WTC11 (cell line): ENCODE results near the gene RAD21L1. TPM values are rescaled to one million over a fixed set of nuclear protein-coding genes. Genes with fewer than 3 reads are reported as not detected.

Experiments used
- ATAC-seq: fragments of 200-7000 bp; cut with Tn5 transposase; 2 replicates; pipeline ENCODE4 v1.10.0; 2021; ENCODE audit warnings: mild to moderate bottlenecking, moderate library complexity
- CTCF ChIA-PET: fragments of 300-600 bp; sonication (Branson Sonifier 250); formaldehyde crosslinking; loops from one replicate; lab custom pipeline; 2021; ENCODE audit warnings: antibody characterized with exemption; lab: Charles Lee
- POLR2A ChIA-PET: fragments of 350-600 bp; sonication (Branson Sonifier 250); formaldehyde crosslinking; loops from one replicate; lab custom pipeline; 2021; ENCODE audit warnings: antibody characterized with exemption; lab: Charles Lee
- DNase-seq: peaks from one replicate; pipeline ENCODE4 v3.0.0; 2021; ENCODE audit warnings: low spot score
- H3K27ac Mint-ChIP-seq: 2 replicates; pipeline ENCODE4 v1.8.0; 2021; ENCODE audit warnings: mixed read lengths
- H3K27me3 Mint-ChIP-seq: 2 replicates; pipeline ENCODE4 v1.8.0; 2021; ENCODE audit warnings: low read depth, mild to moderate bottlenecking, moderate library complexity, mixed read lengths
- H3K36me3 Mint-ChIP-seq: 2 replicates; pipeline ENCODE4 v1.8.0; 2021; ENCODE audit warnings: mixed read lengths
- H3K4me1 Mint-ChIP-seq: 2 replicates; pipeline ENCODE4 v1.8.0; 2022; ENCODE audit warnings: mixed read lengths
- H3K4me3 Mint-ChIP-seq: 2 replicates; pipeline ENCODE4 v1.8.0; 2021; ENCODE audit warnings: mild to moderate bottlenecking, moderate library complexity, mixed read lengths
- H3K9me3 Mint-ChIP-seq: 2 replicates; pipeline ENCODE4 v1.8.0; 2021; ENCODE audit warnings: mixed read lengths
- EMX1 ChIP-seq: fragments of 250-450 bp; sonication (Bioruptor Pico); IDR thresholded peaks from 2 replicates; pipeline ENCODE4 v1.8.0; 2021; ENCODE audit warnings: mild to moderate bottlenecking
- GTF2I ChIP-seq: fragments of 250-450 bp; sonication (Bioruptor Pico); conservative IDR thresholded peaks from 2 replicates; pipeline ENCODE4 v1.4.0; 2021; ENCODE audit warnings: mild to moderate bottlenecking
- HMGA2 ChIP-seq: fragments of 250-450 bp; sonication (Bioruptor Pico); IDR thresholded peaks from 2 replicates; pipeline ENCODE4 v1.4.0; 2021; ENCODE audit warnings: mild to moderate bottlenecking, moderate library complexity
- NFYB ChIP-seq: sonication (generic); formaldehyde crosslinking; conservative IDR thresholded peaks from 2 replicates; pipeline ENCODE4 v1.8.0; 2022; ENCODE audit warnings: low read depth, missing genetic modification reagents
- TP53 ChIP-seq: sonication (generic); formaldehyde crosslinking; IDR thresholded peaks from 2 replicates; pipeline ENCODE4 v1.8.1; 2023; ENCODE audit warnings: mild to moderate bottlenecking, missing genetic modification reagents
- ZNF138 ChIP-seq: sonication (generic); formaldehyde crosslinking; conservative IDR thresholded peaks from 2 replicates; pipeline ENCODE4 v1.8.1; 2022; ENCODE audit warnings: mild to moderate bottlenecking, moderate library complexity, missing genetic modification reagents
- ZNF232 ChIP-seq: sonication (generic); formaldehyde crosslinking; IDR thresholded peaks from 2 replicates; pipeline ENCODE4 v1.8.0; 2022; ENCODE audit warnings: mild to moderate bottlenecking, missing genetic modification reagents
- total RNA-seq: library from RNA; stranded (reverse); gene quantifications from 3 replicates; pipeline ENCODE4 v1.2.3, GENCODE V29; 2021
- TF ChIP-seq, protein P1 (sequence below): fragments of 250-450 bp; sonication (Bioruptor Pico); IDR thresholded peaks from 2 replicates; pipeline ENCODE4 v1.9.0; 2021; ENCODE audit warnings: mild to moderate bottlenecking, borderline replicate concordance
- TF ChIP-seq, protein P2 (sequence below): sonication (generic); formaldehyde crosslinking; IDR thresholded peaks from 2 replicates; pipeline ENCODE4 v1.8.0; 2022; ENCODE audit warnings: mild to moderate bottlenecking, missing genetic modification reagents
- TF ChIP-seq, protein P3 (sequence below): sonication (generic); formaldehyde crosslinking; IDR thresholded peaks from 2 replicates; pipeline ENCODE4 v1.8.0; 2022; ENCODE audit warnings: mild to moderate bottlenecking, missing genetic modification reagents
- TF ChIP-seq, protein P4 (sequence below): fragments of 250-450 bp; sonication (Bioruptor Pico); IDR thresholded peaks from 2 replicates; pipeline ENCODE4 v1.8.0; 2021; ENCODE audit warnings: mild to moderate bottlenecking
- TF ChIP-seq, protein P5 (sequence below): sonication (generic); formaldehyde crosslinking; IDR thresholded peaks from 2 replicates; pipeline ENCODE4 v1.8.1; 2023; ENCODE audit warnings: mild to moderate bottlenecking, moderate library complexity, missing genetic modification reagents
- TF ChIP-seq, protein P6 (sequence below): sonication (generic); formaldehyde crosslinking; IDR thresholded peaks from 2 replicates; pipeline ENCODE4 v1.8.0; 2023; ENCODE audit warnings: missing genetic modification reagents, mild to moderate bottlenecking, borderline replicate concordance

Gene RAD21L1
- total RNA-seq, 1 experiment from 2014 or later, result 0.77 TPM

DNA sequence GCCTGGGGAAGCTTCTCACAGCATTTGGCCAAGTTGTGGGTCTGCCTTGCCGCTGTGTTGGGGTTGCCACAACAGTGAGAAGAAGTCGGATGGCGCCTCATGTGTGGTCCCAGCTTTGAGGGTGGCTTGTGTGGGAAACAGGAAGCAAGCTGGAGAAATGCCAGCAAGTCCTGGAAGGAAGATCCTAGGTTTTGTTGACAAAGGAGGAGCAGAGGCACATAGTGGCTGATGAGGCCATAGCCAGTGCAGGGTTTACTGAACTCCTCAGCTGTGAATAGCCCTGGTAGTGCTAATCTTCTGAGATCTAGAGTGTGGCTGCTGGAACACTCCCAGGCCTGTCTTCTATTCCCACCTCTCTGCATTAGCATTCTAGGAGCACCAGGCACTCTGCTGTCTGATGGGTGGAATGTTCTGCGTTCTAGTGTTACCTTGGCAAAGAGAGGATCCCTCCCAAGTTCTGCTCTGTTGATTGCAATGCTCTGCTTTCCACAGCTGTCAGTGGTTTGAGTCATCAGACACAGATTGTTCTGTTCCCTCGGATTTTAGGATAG lies 65.4 kb downstream of the RAD21L1 start (continued):
- TF ChIP-seq, protein P1, sequence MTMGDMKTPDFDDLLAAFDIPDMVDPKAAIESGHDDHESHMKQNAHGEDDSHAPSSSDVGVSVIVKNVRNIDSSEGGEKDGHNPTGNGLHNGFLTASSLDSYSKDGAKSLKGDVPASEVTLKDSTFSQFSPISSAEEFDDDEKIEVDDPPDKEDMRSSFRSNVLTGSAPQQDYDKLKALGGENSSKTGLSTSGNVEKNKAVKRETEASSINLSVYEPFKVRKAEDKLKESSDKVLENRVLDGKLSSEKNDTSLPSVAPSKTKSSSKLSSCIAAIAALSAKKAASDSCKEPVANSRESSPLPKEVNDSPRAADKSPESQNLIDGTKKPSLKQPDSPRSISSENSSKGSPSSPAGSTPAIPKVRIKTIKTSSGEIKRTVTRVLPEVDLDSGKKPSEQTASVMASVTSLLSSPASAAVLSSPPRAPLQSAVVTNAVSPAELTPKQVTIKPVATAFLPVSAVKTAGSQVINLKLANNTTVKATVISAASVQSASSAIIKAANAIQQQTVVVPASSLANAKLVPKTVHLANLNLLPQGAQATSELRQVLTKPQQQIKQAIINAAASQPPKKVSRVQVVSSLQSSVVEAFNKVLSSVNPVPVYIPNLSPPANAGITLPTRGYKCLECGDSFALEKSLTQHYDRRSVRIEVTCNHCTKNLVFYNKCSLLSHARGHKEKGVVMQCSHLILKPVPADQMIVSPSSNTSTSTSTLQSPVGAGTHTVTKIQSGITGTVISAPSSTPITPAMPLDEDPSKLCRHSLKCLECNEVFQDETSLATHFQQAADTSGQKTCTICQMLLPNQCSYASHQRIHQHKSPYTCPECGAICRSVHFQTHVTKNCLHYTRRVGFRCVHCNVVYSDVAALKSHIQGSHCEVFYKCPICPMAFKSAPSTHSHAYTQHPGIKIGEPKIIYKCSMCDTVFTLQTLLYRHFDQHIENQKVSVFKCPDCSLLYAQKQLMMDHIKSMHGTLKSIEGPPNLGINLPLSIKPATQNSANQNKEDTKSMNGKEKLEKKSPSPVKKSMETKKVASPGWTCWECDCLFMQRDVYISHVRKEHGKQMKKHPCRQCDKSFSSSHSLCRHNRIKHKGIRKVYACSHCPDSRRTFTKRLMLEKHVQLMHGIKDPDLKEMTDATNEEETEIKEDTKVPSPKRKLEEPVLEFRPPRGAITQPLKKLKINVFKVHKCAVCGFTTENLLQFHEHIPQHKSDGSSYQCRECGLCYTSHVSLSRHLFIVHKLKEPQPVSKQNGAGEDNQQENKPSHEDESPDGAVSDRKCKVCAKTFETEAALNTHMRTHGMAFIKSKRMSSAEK (CRISPR knock-in tag), result no peak
- TF ChIP-seq, protein P2, sequence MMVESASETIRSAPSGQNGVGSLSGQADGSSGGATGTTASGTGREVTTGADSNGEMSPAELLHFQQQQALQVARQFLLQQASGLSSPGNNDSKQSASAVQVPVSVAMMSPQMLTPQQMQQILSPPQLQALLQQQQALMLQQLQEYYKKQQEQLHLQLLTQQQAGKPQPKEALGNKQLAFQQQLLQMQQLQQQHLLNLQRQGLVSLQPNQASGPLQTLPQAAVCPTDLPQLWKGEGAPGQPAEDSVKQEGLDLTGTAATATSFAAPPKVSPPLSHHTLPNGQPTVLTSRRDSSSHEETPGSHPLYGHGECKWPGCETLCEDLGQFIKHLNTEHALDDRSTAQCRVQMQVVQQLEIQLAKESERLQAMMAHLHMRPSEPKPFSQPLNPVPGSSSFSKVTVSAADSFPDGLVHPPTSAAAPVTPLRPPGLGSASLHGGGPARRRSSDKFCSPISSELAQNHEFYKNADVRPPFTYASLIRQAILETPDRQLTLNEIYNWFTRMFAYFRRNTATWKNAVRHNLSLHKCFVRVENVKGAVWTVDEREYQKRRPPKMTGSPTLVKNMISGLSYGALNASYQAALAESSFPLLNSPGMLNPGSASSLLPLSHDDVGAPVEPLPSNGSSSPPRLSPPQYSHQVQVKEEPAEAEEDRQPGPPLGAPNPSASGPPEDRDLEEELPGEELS, result no peak
- no peak for TF ChIP-seq TP53 (CRISPR knock-in tag)

DNA sequence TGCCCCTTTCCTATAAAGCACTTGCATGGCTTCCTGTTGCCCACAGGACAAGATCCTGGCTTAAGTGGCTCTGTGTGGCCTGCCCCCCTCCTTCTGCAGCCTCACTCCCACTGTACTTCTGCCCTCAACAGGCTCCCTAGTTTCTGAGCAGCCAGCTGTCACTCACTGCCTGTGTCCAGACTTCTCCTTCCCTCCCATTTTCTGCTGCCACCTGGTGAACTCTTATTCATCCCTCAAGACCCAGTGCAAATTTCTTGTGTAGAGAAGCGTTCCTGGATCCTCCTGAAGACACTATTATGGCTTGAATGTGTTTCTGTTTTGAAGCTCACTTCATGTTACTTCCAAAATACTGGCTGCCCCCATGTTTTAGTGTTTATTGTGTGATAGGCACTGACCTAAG lies 66.8 kb downstream of the RAD21L1 start:
- CTCF ChIA-PET, result no interaction called here
- Mint-ChIP-seq H3K36me3 (no peaks in the 10 kb centered on the region), H3K9me3 (no peaks in the 10 kb centered on the region), H3K27ac (no peak overlapping the region; the same call in 1 of the 2 replicates), H3K4me1 (no peaks in the 10 kb centered on the region), H3K4me3 (no peak overlapping the region), H3K27me3 (no peaks in the 10 kb centered on the region)
- ATAC-seq, result no peak
- DNase-seq, result no peak
- POLR2A ChIA-PET, result no interaction called here
- TF ChIP-seq, protein P3, sequence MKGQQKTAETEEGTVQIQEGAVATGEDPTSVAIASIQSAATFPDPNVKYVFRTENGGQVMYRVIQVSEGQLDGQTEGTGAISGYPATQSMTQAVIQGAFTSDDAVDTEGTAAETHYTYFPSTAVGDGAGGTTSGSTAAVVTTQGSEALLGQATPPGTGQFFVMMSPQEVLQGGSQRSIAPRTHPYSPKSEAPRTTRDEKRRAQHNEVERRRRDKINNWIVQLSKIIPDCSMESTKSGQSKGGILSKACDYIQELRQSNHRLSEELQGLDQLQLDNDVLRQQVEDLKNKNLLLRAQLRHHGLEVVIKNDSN (CRISPR knock-in tag), result no peak
- TF ChIP-seq HMGA2 (CRISPR knock-in tag) (no peak), NFYB (CRISPR knock-in tag) (no peak), GTF2I (CRISPR knock-in tag) (no peak), EMX1 (CRISPR knock-in tag) (no peak)
- TF ChIP-seq, protein P4, sequence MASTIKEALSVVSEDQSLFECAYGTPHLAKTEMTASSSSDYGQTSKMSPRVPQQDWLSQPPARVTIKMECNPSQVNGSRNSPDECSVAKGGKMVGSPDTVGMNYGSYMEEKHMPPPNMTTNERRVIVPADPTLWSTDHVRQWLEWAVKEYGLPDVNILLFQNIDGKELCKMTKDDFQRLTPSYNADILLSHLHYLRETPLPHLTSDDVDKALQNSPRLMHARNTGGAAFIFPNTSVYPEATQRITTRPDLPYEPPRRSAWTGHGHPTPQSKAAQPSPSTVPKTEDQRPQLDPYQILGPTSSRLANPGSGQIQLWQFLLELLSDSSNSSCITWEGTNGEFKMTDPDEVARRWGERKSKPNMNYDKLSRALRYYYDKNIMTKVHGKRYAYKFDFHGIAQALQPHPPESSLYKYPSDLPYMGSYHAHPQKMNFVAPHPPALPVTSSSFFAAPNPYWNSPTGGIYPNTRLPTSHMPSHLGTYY, result no peak
- TF ChIP-seq, protein P2, result no peak

DNA sequence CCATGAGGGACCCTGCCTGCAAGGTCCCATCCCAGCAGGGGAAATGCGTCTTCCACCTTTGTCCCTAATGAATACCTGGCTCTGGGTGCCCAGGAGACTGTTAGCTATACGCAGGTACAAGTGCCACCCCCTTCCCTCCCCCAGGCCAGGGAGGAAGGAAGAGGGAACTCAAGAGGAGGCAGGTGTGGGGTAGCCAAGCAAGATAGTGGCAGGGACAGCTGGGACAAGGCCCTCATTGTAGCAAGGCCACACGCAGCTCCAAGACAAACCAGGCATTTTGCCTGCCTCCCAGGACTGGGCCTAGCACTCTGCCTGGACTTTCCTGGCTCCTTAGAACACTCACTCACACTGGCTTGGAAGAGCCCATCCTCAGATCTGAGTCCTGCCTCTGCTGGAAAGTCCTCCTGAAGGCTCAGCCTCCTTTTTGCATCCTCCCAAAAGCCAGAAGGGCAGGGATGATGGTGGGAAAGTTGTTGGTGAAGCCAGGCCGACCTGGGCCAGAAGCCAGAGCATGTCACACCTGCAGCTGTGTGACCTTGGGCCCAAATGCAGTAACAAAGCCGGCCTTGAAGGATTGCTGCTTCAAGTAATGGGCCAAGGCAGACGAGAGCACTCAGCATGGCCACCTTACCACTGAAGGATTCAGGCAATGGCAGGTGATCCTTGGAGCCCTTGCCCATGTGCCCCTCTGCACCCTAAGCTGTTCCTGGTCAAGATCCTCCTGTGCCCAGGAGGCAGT lies 68.0 kb downstream of the RAD21L1 start:
- POLR2A ChIA-PET, result no interaction called here
- ATAC-seq, result no peak
- no peaks in the 10 kb centered on the region for H3K9me3 Mint-ChIP-seq
- H3K36me3 Mint-ChIP-seq, result no peaks in the 10 kb centered on the region
- CTCF ChIA-PET, result interaction anchor here (1.0 kb wide), 1 partner anchor 19 kb away, joined by 3 read pairs; no protein-coding TSS in a partner anchor
- no peak for DNase-seq
- no peaks in the 10 kb centered on the region for H3K27me3 Mint-ChIP-seq
- H3K4me3 Mint-ChIP-seq, result no peak overlapping the region
- H3K4me1 Mint-ChIP-seq, result no peaks in the 10 kb centered on the region
- H3K27ac Mint-ChIP-seq, result no peak overlapping the region
- TF ChIP-seq, protein P5, sequence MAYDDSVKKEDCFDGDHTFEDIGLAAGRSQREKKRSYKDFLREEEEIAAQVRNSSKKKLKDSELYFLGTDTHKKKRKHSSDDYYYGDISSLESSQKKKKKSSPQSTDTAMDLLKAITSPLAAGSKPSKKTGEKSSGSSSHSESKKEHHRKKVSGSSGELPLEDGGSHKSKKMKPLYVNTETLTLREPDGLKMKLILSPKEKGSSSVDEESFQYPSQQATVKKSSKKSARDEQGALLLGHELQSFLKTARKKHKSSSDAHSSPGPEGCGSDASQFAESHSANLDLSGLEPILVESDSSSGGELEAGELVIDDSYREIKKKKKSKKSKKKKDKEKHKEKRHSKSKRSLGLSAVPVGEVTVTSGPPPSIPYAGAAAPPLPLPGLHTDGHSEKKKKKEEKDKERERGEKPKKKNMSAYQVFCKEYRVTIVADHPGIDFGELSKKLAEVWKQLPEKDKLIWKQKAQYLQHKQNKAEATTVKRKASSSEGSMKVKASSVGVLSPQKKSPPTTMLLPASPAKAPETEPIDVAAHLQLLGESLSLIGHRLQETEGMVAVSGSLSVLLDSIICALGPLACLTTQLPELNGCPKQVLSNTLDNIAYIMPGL (CRISPR knock-in tag), result no peak
- TF ChIP-seq ZNF232 (CRISPR knock-in tag), result no peak
- TF ChIP-seq, protein P3 (CRISPR knock-in tag), result no peak
- TF ChIP-seq, protein P6, sequence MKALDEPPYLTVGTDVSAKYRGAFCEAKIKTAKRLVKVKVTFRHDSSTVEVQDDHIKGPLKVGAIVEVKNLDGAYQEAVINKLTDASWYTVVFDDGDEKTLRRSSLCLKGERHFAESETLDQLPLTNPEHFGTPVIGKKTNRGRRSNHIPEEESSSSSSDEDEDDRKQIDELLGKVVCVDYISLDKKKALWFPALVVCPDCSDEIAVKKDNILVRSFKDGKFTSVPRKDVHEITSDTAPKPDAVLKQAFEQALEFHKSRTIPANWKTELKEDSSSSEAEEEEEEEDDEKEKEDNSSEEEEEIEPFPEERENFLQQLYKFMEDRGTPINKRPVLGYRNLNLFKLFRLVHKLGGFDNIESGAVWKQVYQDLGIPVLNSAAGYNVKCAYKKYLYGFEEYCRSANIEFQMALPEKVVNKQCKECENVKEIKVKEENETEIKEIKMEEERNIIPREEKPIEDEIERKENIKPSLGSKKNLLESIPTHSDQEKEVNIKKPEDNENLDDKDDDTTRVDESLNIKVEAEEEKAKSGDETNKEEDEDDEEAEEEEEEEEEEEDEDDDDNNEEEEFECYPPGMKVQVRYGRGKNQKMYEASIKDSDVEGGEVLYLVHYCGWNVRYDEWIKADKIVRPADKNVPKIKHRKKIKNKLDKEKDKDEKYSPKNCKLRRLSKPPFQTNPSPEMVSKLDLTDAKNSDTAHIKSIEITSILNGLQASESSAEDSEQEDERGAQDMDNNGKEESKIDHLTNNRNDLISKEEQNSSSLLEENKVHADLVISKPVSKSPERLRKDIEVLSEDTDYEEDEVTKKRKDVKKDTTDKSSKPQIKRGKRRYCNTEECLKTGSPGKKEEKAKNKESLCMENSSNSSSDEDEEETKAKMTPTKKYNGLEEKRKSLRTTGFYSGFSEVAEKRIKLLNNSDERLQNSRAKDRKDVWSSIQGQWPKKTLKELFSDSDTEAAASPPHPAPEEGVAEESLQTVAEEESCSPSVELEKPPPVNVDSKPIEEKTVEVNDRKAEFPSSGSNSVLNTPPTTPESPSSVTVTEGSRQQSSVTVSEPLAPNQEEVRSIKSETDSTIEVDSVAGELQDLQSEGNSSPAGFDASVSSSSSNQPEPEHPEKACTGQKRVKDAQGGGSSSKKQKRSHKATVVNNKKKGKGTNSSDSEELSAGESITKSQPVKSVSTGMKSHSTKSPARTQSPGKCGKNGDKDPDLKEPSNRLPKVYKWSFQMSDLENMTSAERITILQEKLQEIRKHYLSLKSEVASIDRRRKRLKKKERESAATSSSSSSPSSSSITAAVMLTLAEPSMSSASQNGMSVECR (CRISPR knock-in tag), result no peak
- no peak for TF ChIP-seq ZNF138 (CRISPR knock-in tag)
